AG09309 (cell line): ENCODE data around the gene SNORC.

ENCODE experiments used
- DNase-seq: peaks from one replicate; pipeline ENCODE4 v3.0.0-alpha.2; 2010; ENCODE audit warnings: low read depth
- H3K4me3 ChIP-seq: 2 replicates; pipeline ENCODE4 v1.5.1; 2011; ENCODE audit warnings: mild to moderate bottlenecking, low read depth, low read length, moderate library complexity; ENCODE audit not compliant: control insufficient read depth
- TF ChIP-seq, protein P1 (sequence below): IDR thresholded peaks from 2 replicates; pipeline ENCODE4 v1.5.1; 2011; ENCODE audit warnings: mild to moderate bottlenecking, low read depth, low read length, inconsistent platforms; ENCODE audit not compliant: insufficient read depth, control insufficient read depth; ENCODE audit errors: missing control alignments

SNORC gene

DNA sequence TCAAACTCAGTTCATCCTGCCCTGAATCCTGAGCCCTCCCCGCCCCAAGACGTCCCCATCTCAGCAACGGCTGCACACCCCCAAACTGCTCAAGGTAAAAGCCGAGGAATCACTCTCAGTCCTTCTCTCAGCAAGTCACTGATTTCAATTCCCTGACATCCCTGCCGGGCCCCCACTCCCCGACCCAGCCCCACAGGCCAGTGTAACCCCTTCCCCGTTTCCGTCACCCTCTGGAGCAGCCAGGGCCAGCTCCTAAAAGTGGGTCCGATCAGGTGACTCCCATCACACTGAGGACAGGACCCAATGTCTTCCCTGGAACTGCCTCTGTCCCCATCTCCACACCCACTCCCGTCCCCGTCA, 20.5 kb downstream of the SNORC start:
- no peak overlapping the region for H3K4me3 ChIP-seq
- DNase-seq = no peak
- TF ChIP-seq, protein P1, sequence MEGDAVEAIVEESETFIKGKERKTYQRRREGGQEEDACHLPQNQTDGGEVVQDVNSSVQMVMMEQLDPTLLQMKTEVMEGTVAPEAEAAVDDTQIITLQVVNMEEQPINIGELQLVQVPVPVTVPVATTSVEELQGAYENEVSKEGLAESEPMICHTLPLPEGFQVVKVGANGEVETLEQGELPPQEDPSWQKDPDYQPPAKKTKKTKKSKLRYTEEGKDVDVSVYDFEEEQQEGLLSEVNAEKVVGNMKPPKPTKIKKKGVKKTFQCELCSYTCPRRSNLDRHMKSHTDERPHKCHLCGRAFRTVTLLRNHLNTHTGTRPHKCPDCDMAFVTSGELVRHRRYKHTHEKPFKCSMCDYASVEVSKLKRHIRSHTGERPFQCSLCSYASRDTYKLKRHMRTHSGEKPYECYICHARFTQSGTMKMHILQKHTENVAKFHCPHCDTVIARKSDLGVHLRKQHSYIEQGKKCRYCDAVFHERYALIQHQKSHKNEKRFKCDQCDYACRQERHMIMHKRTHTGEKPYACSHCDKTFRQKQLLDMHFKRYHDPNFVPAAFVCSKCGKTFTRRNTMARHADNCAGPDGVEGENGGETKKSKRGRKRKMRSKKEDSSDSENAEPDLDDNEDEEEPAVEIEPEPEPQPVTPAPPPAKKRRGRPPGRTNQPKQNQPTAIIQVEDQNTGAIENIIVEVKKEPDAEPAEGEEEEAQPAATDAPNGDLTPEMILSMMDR = no peak

DNA sequence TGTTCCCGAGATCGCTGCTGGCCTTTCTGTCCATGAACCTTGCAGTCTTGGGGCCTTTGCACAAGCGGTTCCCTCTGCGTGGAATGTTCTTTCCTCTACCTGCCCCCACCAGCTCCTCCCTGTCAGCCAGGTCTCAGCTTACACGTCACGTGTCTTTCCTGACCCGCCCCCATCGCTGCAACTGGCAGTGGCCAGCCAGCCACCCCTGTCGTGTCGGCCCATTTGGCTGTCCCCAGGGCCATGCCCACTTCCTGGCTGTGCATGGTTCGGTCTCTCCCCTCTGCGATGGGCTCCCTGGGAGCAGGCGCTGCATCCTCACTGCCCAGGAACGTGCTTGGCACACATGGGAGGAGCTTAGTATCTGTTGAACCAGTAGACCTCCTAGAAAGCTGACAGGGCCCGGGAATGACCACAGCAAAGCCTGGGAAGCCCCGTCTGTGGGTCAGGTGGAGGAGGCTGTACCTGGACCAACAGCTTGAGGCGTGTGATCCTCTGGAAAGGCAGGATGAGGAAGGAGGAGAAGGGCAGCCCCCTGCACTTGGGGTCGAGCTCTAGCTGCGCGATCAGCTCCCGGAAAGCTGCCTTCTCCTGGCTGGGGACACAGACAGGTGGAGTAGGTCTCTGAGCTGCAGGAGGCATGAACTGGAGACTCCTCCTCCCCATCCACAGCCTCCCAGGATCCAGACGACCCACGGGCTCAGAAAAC, 21.0 kb downstream of the SNORC start:
- no peak for DNase-seq
- no peak overlapping the region for H3K4me3 ChIP-seq
- TF ChIP-seq, protein P1 = no peak

DNA sequence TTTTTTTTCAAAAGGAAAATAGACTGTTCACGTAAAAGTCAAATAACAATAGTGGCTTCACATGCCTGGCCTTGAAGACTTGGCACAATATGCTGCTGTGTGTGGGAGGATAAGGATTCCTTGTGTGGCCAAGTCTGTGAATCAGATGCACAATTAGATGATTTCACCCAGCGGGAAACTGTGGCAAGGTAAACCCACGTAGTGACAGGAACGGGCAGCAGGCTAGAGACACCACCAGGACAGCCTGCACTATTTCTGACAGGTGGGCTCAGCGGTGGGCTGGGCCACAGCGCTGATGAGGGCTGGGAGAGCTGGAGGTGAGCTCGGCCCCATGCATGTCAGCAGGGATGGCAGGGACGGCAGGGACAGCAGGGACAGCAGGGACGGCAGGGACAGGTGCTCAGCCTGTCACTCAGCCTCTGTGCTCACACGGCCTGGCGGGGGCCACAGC, 21.6 kb downstream of the SNORC start:
- no peak overlapping the region for H3K4me3 ChIP-seq
- DNase-seq = peak; percentile 53
- TF ChIP-seq, protein P1 = no peak

DNA sequence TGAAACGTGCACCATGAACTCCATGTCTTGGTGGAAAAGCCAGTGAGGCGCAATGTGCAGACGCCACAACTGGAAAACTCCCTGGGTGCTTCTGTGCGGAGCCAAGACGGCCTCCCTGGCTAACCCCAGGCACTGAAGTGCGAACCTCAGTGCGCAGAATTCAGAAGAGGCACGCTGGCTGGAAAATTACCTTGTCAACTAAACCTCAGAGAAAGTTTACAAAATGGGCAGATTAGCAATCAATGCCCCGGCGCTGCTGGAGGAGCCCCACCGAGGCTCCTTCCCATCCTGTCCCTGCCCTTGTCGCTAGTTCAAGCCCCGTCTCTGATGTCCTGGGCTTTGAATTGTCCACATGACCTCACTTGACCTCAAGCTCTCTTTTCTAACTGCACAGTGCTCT, 22.2 kb downstream of the SNORC start:
- DNase-seq = no peak
- TF ChIP-seq, protein P1 = no peak

DNA sequence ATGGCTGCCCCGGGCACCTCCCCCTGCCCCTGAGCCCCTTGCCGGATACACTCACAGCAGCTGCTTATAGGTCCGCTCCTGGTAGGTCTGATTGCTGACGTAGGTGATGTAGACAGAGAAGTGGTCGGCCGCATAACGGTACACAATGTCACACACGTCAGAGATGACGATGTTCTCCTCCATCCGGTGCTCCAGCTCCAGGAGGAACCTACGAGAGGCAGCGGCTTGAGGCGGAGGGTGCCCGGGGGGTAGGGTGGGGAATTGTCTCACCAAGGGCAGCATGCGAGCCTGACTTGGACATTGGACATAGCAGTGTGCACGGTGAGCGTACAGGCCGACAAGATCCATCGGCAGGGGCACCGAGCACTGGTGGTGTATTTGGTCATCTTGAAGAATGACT, 22.8 kb downstream of the SNORC start:
- no peak for DNase-seq
- no peak overlapping the region for H3K4me3 ChIP-seq
- TF ChIP-seq, protein P1 = no peak

More for the DNA sequence above, 22.2 kb downstream of the SNORC start:
- H3K4me3 ChIP-seq = no peak overlapping the region

DNA sequence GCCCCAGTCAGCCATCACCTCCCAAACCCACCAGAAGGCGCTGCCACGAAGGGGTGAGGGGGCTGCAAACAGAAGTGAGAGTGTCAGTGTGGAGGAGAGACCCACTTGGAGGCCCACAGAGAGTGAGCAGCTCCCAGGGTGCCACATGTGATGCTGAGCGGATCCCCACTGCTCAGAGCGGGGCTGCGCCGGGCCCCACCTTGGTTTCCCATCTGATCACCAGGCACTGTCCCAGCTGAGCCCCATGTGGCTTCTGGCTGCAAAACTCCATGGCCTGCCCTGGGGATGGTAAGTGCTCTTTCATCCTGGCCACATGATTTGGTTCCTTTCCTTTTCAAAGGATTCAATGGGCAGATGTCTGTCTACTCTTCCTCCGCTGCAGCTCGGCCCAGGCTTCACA, 23.8 kb downstream of the SNORC start:
- no peak overlapping the region for H3K4me3 ChIP-seq
- TF ChIP-seq, protein P1 = no peak
- DNase-seq = no peak
